Measurements from ENCODE around the gene PSAP.

PSAP gene

GRCh38 chr10:71780156-71780555, 70.9 kb downstream of the PSAP start:
- no peak for DNase-seq

GRCh38 chr10:71779641-71780040, 71.4 kb downstream of the PSAP start:
- DNase-seq: no peak

- DNase-seq: no peak
Measured at GRCh38 chr10:71778071-71778825, 72.8 kb downstream of the PSAP start.

- no peak for DNase-seq
Measured at GRCh38 chr10:71777213-71777985, 73.7 kb downstream of the PSAP start.

- DNase-seq: no peak
Measured at GRCh38 chr10:71776481-71776925, 74.5 kb downstream of the PSAP start.

GRCh38 chr10:71774916-71775702, 75.9 kb downstream of the PSAP start:
- DNase-seq: no peak

GRCh38 chr10:71773221-71773971, 77.7 kb downstream of the PSAP start, which contains the start of gene VSIR:
Gene VSIR (minus strand): TSS chr10:71773520. CDS start chr10:71773439, 81 bp downstream.
- DNase-seq: peak; percentile 51

GRCh38 chr10:71772832-71773220, 78.2 kb downstream of the PSAP start:
- DNase-seq: no peak

- DNase-seq: no peak
Measured at GRCh38 chr10:71771821-71772617, 79.0 kb downstream of the PSAP start.

GRCh38 chr10:71771204-71771603, 79.8 kb downstream of the PSAP start:
- DNase-seq: no peak

GRCh38 chr10:71770789-71771188, 80.3 kb downstream of the PSAP start:
- DNase-seq: no peak

GRCh38 chr10:71770255-71770654, 80.8 kb downstream of the PSAP start:
- no peak for DNase-seq

- DNase-seq: no peak
Measured at GRCh38 chr10:71769279-71769823, 81.7 kb downstream of the PSAP start.

GRCh38 chr10:71767420-71768035, 83.5 kb downstream of the PSAP start:
- DNase-seq: no peak

GRCh38 chr10:71766717-71767419, 84.2 kb downstream of the PSAP start:
- DNase-seq: no peak

All from NCI-H1105 treated with DMSO at 0.1 percent for 48 hours (cell line).